GM19467 (cell line): ENCODE results near the gene ATL2.
A peak's percentile ranks its signal among the peaks of the same experiment; 100 is the strongest.
"Not testable (repeated sequence)": the region's sequence is repeated elsewhere in the genome, so short reads cannot be mapped to it uniquely, and the experiment has no call there.

ENCODE experiments used
- ATAC-seq: cut with Tn5 transposase; IDR thresholded peaks from one replicate; pipeline ENCODE4 v1.9.1; 2021; ENCODE audit warnings: mild to moderate bottlenecking, moderate library complexity; ENCODE audit not compliant: unreplicated experiment

The ATL2 gene

GRCh38 chr2:38394041-38394440 is 17.0 kb upstream of the ATL2 start:
- no peak for ATAC-seq

GRCh38 chr2:38390947-38391346 is 13.9 kb upstream of the ATL2 start:
- ATAC-seq: no peak

DNA sequence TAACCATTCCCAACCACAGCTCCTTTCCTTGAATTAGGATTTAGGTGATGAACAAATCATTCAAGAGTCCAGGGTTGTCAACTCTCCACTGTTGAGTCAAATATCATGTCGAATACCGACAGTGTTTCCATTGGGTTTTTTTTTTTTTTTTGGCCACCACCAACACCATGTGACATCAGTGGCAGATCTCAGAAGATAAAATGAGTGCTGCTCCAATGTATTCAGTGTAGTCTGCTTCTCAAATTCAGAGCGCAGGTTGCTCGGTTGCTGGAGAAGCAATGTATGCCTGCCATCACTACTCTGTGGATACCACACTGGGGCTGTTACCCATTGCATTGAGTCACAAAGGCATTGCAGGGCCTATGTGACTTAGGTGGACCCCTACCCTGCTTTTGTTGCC is 10.8 kb upstream of the ATL2 start:
- no peak for ATAC-seq

- no peak for ATAC-seq
These were observed 9.7 kb upstream of the ATL2 start for GRCh38 chr2:38386821-38387220.

GRCh38 chr2:38386377-38386776 is 9.3 kb upstream of the ATL2 start:
- no peak for ATAC-seq

DNA sequence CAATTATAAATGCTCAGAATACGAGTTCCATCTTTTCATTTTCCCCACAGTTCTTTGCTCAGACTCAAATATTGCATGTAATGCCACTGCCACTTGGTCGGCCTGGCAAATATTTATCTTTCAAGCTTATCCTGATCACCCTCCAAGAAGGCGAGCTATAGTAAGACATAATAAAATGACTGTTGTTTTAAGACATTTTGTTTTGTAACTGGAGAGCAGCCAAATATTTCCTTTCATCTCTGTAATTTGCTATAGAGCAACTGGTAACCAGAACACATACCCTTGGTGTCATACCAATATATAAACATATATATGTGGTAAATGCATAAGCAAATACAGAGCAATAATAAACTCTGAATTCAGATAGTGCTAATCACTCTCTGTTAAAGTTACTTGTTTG is 7.3 kb upstream of the ATL2 start:
- ATAC-seq: no peak

DNA sequence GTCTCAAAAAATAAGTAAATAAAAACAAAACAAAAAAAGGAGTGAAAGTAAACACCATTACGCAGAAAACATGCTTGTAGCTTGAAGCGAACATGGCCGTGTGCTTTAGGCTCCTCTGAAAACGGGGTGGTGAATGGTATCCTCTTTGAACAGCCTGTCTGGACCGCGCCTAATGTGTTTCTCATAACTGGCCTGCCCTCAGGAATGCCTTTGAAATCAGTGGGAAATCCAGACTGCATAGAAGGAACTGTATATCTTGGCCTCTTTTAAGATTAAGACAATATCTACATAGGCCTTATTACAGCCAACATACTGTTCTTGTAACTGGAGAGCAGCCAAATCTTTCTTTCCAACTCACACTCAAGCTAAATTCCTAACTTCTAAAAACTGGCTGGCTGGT is 6.7 kb upstream of the ATL2 start:
- ATAC-seq: not testable (repeated sequence)

- no peak for ATAC-seq
These were observed 4.5 kb upstream of the ATL2 start for GRCh38 chr2:38381381-38382143.

- no peak for ATAC-seq
These were observed 3.5 kb upstream of the ATL2 start for GRCh38 chr2:38380397-38381130.

DNA sequence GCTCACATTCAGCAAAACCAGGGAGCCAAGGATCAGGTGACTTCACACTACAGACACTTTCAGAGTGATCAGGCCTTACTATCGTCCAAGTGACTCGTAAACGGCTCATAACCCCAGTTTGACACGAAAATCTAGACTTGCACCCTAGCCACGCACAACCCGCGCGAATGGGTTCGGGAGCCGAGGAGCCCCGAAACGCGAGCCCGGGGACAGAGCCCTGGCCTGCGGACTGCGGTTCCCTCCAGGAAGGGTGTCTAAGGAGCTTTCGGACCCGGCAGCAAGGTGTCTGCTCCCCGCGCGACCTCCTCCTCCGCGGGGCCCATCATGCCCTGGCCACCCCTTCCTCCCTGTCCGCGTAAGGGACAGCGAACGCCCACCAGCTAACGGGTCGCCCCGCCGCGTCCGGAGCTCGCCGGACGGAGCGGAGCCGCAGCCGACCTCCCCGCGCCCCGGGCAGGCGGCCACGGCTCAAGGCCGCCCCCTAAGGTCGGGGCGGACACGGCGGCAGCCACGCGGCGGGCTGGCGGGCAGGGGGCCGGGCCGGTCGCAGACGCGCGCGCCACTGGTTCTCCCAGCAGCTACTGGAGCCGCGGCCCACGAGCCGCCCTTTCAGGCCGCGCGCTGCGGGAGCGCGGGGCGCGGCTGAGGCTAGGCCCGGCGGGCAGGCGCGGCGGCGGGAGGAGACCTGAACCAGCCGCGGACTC is 575 bp downstream of the ATL2 start:
- peak; percentile 63 for ATAC-seq

DNA sequence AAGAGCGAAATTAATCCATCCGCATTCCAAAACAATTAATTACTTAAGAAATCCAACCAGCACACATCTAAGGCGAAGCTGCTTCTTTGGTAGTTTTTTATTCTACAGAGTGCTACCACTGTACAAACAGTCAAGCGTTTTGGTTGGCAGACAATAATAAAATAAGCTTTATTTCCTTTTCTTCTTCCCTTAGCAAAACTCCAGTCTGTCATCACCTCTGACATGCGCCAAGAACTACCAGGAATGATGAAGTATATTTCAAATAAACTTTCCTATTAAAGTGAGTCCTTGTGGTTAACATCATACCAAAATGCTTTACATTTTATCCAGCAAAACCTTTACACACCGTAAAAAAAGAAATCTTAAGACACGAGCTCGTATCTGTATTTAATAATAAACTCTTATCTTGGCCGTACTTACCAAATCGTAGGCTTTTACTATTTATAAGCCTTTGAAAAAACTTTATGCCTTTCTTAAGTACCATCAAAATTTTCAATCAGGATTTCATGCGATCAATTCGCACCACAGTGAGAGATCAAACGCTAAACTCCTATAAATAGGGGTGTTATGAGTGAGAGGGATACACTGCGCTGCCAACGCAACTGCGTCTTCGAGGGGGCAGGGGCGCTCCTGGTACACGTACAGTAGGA is 1.3 kb downstream of the ATL2 start:
- no peak for ATAC-seq

- ATAC-seq: no peak
These were observed 2.1 kb downstream of the ATL2 start for GRCh38 chr2:38374984-38375383.

DNA sequence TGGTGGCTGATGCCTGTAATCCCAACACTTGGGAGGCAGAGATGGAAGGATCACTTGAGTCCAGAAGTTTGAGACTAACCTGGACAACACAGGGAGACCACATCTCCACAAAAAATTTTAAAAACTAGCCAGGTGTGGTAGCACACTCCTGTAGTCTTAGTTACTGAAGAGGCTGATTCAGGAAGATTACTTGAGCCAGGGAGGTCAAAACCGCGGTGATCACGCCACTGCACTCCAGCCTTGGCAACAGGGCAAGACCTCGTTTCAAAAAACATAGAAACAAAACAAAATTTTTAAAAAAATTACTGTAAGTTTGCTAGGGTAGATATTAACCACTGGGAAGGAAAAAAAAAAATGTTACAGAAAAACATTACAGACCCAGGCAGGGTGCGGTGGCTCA is 5.8 kb downstream of the ATL2 start:
- no peak for ATAC-seq

DNA sequence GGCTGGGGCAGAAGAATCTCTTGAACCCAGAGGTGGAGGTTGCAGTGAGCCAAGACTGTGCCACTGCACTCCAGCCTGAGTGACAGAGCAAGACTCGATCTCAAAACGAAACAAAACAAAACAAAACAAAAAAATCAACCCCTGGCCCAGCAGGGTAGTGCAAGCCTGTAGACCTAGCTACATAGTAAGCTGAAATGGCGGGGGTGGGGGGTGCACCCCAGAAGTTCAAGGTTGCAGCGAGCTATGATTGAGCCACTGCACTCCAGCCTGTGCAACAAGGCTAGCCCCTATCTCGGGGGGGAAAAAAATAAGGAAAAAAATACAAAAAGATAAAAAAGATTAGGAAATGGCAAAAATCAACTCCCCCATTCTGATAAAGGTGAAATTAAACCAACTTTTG is 6.4 kb downstream of the ATL2 start:
- no peak for ATAC-seq

GRCh38 chr2:38362232-38362631 is 14.8 kb downstream of the ATL2 start:
- no peak for ATAC-seq

- no peak for ATAC-seq
These were observed 16.9 kb downstream of the ATL2 start for GRCh38 chr2:38360177-38360576.

DNA sequence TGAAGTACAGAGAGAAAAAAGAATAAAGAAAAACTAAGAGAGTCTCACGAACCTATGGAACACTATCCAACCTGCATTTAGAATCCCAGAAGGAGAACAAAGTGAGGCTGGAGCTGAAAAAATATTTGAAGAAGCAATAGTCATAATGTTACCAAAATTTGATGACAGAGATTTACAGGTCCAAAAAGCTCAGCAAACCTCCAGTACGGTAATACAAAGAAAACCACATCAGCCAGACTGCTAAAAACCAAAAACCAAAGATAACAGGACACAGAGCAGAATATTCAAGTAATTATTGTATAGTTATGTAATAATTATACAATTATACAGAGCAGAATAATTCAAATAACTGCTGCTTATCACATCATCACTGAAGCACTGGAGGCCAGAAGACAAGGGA is 23.7 kb downstream of the ATL2 start:
- no peak for ATAC-seq

DNA sequence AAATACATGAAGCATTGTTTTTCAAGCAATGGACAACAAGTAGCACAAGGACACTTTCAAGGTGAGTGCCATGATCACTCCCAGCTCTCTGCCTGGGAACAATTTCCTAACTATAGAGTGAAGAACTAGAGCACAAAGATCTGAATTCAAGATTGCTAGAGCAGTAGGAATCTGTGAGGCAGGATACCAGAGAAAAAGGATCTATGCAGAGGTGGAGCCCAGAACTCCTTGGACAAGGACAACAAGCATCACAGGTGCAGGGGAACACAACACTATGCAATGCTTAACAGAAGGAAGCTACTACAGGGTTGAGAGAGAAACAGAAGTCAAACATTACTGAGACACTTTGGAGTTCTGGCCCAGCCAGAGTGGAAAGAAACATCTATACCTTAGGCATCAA is 24.7 kb downstream of the ATL2 start:
- no peak for ATAC-seq

- ATAC-seq: no peak
These were observed 31.6 kb downstream of the ATL2 start for GRCh38 chr2:38345323-38346038.

DNA sequence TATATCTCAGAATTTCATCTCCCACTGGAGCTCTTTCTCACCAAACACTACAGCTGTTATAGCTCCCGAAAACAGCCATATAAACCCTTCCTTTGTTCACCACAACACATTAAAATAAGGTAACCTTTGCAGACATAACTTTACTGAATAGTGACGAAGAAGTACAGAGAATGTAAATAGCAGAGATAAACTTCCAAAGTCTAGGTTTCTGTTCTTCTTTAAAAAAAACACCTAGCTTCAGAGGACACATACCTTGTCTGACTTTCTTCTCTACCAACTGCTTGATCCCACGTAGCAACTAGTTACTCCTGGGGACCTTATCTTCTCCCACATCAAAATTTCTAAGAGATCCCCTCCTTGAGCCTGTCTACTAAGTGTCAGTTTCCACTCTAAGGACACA is 32.3 kb downstream of the ATL2 start:
- no peak for ATAC-seq

- no peak for ATAC-seq
These were observed 33.9 kb downstream of the ATL2 start for GRCh38 chr2:38343212-38343611.
